CD4-positive, alpha-beta T cell (primary cell): ENCODE results near the gene IL1F10. TPM values are rescaled to one million over a fixed set of nuclear protein-coding genes. Genes with fewer than 3 reads are reported as not detected.

Experiments
- ATAC-seq: fragments of 200-7000 bp; cut with Tn5 transposase; one replicate; pipeline ENCODE4 v1.10.0; 2022; ENCODE audit warnings: mild to moderate bottlenecking; ENCODE audit not compliant: poor library complexity
- CTCF ChIA-PET: fragments of 350-600 bp; sonication (Branson Sonifier 250); formaldehyde crosslinking; loops from one replicate; lab custom pipeline; 2021; ENCODE audit warnings: antibody characterized with exemption, inconsistent platforms; lab: Charles Lee
- POLR2A ChIA-PET: fragments of 350-600 bp; sonication (Branson Sonifier 250); formaldehyde crosslinking; loops from one replicate; lab custom pipeline; 2021; ENCODE audit warnings: antibody characterized with exemption, inconsistent platforms; lab: Charles Lee
- DNase-seq, 14 experiments: peaks; one replicate each; pipeline ENCODE4 v3.0.0-alpha.2; 2013 to 2020; ENCODE audit warnings: mixed read lengths in 2 of 14
- H3K27ac ChIP-seq, 2 donors: one replicate each; pipeline versions ENCODE4 v1.5.1 to v1.7.0; 2013; ENCODE audit warnings: low read length in 2 of 2, low read depth in 1 of 2, mild to moderate bottlenecking in 1 of 2
- H3K27me3 ChIP-seq, 2 experiments: 1 replicate in 1 of 2; 2 replicates in 1 of 2; pipeline versions ENCODE4 v1.6.1 to v1.7.0; 2013; ENCODE audit warnings: low read length in 2 of 2, control low read depth in 1 of 2, mild to moderate bottlenecking in 1 of 2, moderate library complexity in 1 of 2; ENCODE audit not compliant: insufficient read depth in 2 of 2, control insufficient read depth in 1 of 2
- H3K36me3 ChIP-seq: one replicate; pipeline ENCODE4 v1.6.1; 2013; ENCODE audit warnings: low read length, control low read depth; ENCODE audit not compliant: insufficient read depth
- H3K4me1 ChIP-seq: one replicate; pipeline ENCODE4 v1.6.1; 2013; ENCODE audit warnings: low read length, control low read depth; ENCODE audit not compliant: insufficient read depth
- H3K4me3 ChIP-seq: one replicate; pipeline ENCODE4 v1.5.1; 2013; ENCODE audit warnings: mild to moderate bottlenecking, low read length, moderate library complexity
- H3K9me3 ChIP-seq, 2 experiments: 1 replicate in 1 of 2; 2 replicates in 1 of 2; pipeline versions ENCODE4 v1.6.1 to v1.7.0; 2013; ENCODE audit warnings: low read length in 2 of 2, mild to moderate bottlenecking in 2 of 2, control low read depth in 1 of 2, moderate library complexity in 1 of 2; ENCODE audit not compliant: control insufficient read depth in 1 of 2, insufficient read depth in 1 of 2
- H3K27ac Mint-ChIP-seq: one replicate; pipeline ENCODE4 v1.8.0; 2020; ENCODE audit warnings: mixed read lengths
- H3K27me3 Mint-ChIP-seq: one replicate; pipeline ENCODE4 v1.8.0; 2021; ENCODE audit warnings: mixed read lengths
- H3K36me3 Mint-ChIP-seq: one replicate; pipeline ENCODE4 v1.8.0; 2021; ENCODE audit warnings: low read depth, mixed read lengths
- H3K4me1 Mint-ChIP-seq: one replicate; pipeline ENCODE4 v1.8.0; 2021; ENCODE audit warnings: low read depth, mixed read lengths
- H3K4me3 Mint-ChIP-seq: one replicate; pipeline ENCODE4 v1.8.0; 2020; ENCODE audit warnings: mild to moderate bottlenecking, mixed read lengths
- H3K9me3 Mint-ChIP-seq: one replicate; pipeline ENCODE4 v1.8.0; 2020; ENCODE audit warnings: mixed read lengths
- intact Hi-C, 2 experiments: fragments of 100-400 bp; cut with DNase I in 1 of 2; cut with micrococcal nuclease in 1 of 2; formaldehyde crosslinking; loops; one replicate each; pipeline versions ENCODE4 v1.15.1 to v1.9.0; 2023 to 2025; cut with DNase I, micrococcal nuclease
- total RNA-seq, 174 experiments: library from RNA in 2 of 174; stranded (reverse) in 2 of 174; gene quantifications; one replicate each; pipeline ENCODE4 v1.2.3 and lab custom pipeline; 2021 to 2026
- TF ChIP-seq, protein P1 (sequence below): fragments of 200-600 bp; IDR thresholded peaks from one replicate; pipeline ENCODE4 v1.8.0; 2022; ENCODE audit warnings: antibody characterized with exemption, mild to moderate bottlenecking

The IL1F10 gene
- total RNA-seq, 2 experiments from 2014 or later = not detected

DNA sequence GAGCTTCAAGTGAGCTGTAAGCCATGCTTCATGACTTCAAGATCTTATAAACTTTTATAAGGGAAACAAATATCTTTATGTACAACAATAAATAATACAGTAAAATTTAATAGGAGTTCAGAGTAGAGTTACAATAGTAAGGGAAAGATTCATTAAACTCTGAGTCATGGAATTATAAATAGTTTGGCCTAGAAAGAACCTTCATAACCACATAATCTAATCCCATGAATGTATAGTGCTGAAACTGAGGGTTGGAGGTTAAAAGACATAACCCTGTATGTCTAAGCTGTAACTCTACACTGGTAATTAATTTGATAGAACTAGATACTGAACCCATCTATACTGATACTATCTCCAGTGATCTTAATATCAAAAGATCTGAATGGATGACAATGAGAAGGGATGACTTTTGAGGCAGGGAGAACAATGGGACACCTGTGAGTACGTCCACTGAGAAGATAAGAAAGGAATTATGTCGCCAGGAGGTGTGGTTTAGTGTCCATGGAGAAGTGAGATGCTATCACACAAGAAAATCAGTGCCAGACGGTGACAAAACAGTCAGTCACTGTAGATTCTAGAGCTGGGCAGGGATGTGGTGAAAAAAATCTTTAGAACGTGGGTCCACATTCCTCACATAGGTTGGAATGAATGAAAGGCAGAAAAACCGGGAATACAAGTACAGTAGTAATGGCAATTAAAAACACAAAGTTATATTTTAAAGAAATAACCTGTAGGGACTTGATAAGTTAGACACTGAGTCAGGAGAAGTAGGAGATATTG lies 1.1 kb downstream of the IL1F10 start:
- no peak overlapping the region for H3K4me3 ChIP-seq
- H3K4me1 ChIP-seq = no peaks in the 10 kb centered on the region
- Mint-ChIP-seq H3K4me1 (no peaks in the 10 kb centered on the region), H3K4me3 (no peak overlapping the region), H3K27me3 (no peaks in the 10 kb centered on the region), H3K27ac (no peak overlapping the region), H3K36me3 (no peaks in the 10 kb centered on the region), H3K9me3 (no peaks in the 10 kb centered on the region)
- POLR2A ChIA-PET = no interaction called here
- no peak overlapping the region for H3K27ac ChIP-seq
- TF ChIP-seq, protein P1, sequence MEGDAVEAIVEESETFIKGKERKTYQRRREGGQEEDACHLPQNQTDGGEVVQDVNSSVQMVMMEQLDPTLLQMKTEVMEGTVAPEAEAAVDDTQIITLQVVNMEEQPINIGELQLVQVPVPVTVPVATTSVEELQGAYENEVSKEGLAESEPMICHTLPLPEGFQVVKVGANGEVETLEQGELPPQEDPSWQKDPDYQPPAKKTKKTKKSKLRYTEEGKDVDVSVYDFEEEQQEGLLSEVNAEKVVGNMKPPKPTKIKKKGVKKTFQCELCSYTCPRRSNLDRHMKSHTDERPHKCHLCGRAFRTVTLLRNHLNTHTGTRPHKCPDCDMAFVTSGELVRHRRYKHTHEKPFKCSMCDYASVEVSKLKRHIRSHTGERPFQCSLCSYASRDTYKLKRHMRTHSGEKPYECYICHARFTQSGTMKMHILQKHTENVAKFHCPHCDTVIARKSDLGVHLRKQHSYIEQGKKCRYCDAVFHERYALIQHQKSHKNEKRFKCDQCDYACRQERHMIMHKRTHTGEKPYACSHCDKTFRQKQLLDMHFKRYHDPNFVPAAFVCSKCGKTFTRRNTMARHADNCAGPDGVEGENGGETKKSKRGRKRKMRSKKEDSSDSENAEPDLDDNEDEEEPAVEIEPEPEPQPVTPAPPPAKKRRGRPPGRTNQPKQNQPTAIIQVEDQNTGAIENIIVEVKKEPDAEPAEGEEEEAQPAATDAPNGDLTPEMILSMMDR = no peak
- intact Hi-C loops = no loop called here
- CTCF ChIA-PET = no interaction called here
- no peaks in the 10 kb centered on the region for H3K36me3 ChIP-seq
- ATAC-seq (no peak), DNase-seq (no peak)
- H3K9me3 ChIP-seq = no peaks in the 10 kb centered on the region
- no peaks in the 10 kb centered on the region for H3K27me3 ChIP-seq

DNA sequence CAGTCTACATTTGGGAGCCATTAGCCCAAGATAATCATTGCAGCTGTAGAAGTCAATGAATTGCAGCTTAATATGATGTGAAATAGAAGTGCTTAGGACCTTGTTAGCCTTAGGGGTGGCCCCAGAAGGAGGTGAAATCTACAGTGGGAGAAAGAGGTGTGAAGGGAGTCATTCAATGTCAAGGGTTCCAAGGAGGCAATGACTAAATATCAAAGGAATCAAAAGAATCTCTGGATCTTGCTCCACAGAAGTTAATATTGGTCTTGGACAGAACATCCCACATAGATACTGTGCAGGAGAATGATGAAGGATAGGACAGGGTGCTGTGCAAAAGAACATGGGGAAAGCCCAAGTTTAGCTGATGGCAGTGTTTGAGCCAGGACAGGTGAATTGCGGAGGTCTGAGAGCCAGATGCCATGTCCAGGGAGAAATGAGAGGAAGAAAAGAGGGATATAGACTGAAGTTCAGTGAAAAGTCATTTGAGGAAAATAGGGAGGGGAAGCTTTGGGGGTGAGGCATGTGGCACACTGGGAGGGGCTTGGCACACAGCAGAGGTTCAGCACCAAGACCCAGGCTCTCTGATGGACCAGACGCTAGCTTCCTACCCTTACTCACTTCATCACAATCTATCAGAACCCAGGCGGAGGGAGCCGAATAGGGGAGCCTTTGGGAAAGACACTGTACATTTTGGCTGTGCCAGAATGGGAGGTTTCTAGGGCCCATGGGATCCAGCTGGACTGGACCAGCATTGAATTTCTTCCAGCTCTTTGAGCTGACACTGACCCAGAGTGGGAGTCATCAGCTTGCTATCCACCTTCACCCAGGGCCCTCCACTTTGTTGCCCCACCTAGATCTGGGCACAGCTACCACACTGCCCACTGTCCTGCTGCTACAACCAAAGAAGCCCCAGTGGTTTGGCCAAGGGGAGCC lies 2.2 kb downstream of the IL1F10 start:
- H3K4me3 Mint-ChIP-seq = no peak overlapping the region
- Histone ChIP-seq H3K27ac (no peak overlapping the region), H3K4me1 (peaks cover 5% of the 10 kb centered on the region), H3K4me3 (no peak overlapping the region), H3K9me3 (no peaks in the 10 kb centered on the region), H3K36me3 (no peaks in the 10 kb centered on the region), H3K27me3 (no peaks in the 10 kb centered on the region)
- ChIA-PET POLR2A (no interaction called here), CTCF (no interaction called here)
- no peak for DNase-seq
- TF ChIP-seq, protein P1 = no peak
- ATAC-seq = no peak
- no peaks in the 10 kb centered on the region for H3K36me3 Mint-ChIP-seq
- H3K27ac Mint-ChIP-seq = no peak overlapping the region
- peaks cover 3% of the 10 kb centered on the region for H3K4me1 Mint-ChIP-seq
- intact Hi-C loops = no loop called here
- H3K9me3 Mint-ChIP-seq = no peaks in the 10 kb centered on the region
- H3K27me3 Mint-ChIP-seq = no peaks in the 10 kb centered on the region

DNA sequence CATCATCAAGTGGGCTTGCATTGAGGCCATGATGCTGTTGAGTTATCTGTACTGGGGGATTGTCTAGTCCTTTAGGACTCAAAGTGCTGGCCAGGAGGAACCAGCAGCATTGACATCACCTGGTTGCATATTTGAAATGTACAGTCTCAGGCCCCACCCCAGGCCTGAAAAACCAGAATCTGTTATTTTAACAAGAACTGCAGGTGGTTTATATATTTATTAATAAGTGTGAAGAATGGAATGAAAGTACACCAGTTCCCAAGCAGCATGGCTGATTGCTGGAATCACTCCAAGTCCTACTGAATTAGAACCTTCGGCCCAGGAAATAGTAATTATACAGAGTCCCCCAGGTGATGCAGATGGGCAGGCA lies 2.8 kb downstream of the IL1F10 start:
- no peak overlapping the region for H3K27ac ChIP-seq
- Mint-ChIP-seq H3K4me1 (peaks cover 8% of the 10 kb centered on the region), H3K27ac (no peak overlapping the region), H3K27me3 (no peaks in the 10 kb centered on the region), H3K4me3 (no peak overlapping the region), H3K9me3 (no peaks in the 10 kb centered on the region), H3K36me3 (no peaks in the 10 kb centered on the region)
- TF ChIP-seq, protein P1 = no peak
- no peaks in the 10 kb centered on the region for H3K36me3 ChIP-seq
- H3K27me3 ChIP-seq = no peaks in the 10 kb centered on the region
- CTCF ChIA-PET = no interaction called here
- peaks cover 8% of the 10 kb centered on the region for H3K4me1 ChIP-seq
- intact Hi-C loops = no loop called here
- no peak overlapping the region for H3K4me3 ChIP-seq
- H3K9me3 ChIP-seq = no peaks in the 10 kb centered on the region
- DNase-seq (no peak), ATAC-seq (no peak)
- POLR2A ChIA-PET = no interaction called here
